Heart left ventricle (tissue), 13 donors: ENCODE data around the gene PARPBP.

Experiments used
- POLR2A ChIP-seq, 2 donors: fragments of 450-650 bp; IDR thresholded peaks; one replicate each; pipeline ENCODE4 v1.6.1; 2017; ENCODE audit warnings: antibody characterized with exemption in 2 of 2, mild to moderate bottlenecking in 2 of 2, moderate library complexity in 2 of 2
- TF ChIP-seq, protein P1 (sequence below), 12 donors: fragments of 200-600 bp; sonication (generic) in 4 of 12; IDR thresholded peaks; one replicate each; pipeline versions ENCODE4 v1.5.0 to v1.8.0; 2018 to 2022; ENCODE audit warnings: antibody characterized with exemption in 12 of 12, mild to moderate bottlenecking in 5 of 12
- donor health status: ischemic (EF 13 %, LVEDD 7.1; RV severe dilation, severe dysfunction).
- donor health status: DM: no; HTN: yes; CAD: no.
- donor health status: DM: no; HTN: no; CAD: no.
- donor health status: ischemic (EF 25% LVEDD 6.9; RV normal size, moderate dysfunction).
- donor health status: ischemic (EF 25% LVEDD 5.7; RV mildly dilated, moderate dysfunction).
- donor health status: ischemic (EF 35%, LVEDD 5.7; RV mildly dilated, moderate dysfunction).
- donor health status: nonischemic (EF 11% LVEDD 7.7; RV severe dilation, severe dysfunction).
- donor health status: DM: yes; HTN: yes; CAD: no.
- donor health status: PGD.
- donor health status: ischemic (EF 29% LVEDD 5.4; RV normal size, mild dysfunction).
- donor health status: nonischemic (EF 23%, LVEDD 6.1; RV moderate dilation, normal function).

DNA sequence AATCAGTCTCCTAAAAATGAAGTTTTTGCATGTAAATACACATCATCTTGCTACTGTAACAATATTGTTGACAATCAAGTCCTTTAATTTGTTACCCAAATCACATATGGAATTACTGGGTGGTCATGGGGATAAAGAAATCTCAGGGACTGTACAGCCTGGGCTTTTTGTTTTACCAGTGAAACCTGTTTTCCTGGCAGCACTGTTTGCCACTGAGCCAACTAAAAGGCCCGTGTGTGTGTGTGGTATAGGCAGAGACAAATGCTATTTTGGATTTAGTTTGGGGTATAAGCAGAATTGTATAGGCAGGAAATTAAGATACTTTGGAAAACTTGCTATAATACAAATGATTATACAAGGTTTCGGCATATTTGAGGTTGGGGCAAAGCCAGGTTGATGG, 5.8 kb upstream of the PARPBP start:
- TF ChIP-seq, protein P1, sequence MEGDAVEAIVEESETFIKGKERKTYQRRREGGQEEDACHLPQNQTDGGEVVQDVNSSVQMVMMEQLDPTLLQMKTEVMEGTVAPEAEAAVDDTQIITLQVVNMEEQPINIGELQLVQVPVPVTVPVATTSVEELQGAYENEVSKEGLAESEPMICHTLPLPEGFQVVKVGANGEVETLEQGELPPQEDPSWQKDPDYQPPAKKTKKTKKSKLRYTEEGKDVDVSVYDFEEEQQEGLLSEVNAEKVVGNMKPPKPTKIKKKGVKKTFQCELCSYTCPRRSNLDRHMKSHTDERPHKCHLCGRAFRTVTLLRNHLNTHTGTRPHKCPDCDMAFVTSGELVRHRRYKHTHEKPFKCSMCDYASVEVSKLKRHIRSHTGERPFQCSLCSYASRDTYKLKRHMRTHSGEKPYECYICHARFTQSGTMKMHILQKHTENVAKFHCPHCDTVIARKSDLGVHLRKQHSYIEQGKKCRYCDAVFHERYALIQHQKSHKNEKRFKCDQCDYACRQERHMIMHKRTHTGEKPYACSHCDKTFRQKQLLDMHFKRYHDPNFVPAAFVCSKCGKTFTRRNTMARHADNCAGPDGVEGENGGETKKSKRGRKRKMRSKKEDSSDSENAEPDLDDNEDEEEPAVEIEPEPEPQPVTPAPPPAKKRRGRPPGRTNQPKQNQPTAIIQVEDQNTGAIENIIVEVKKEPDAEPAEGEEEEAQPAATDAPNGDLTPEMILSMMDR (IDR thresholded peaks at IDR 0.05), result no peak
- TF ChIP-seq POLR2A (IDR thresholded peaks at IDR 0.05), result no peak
